ENCODE measurements around the gene MTRF1L. TPM values are rescaled to one million over a fixed set of nuclear protein-coding genes. Genes with fewer than 3 reads are reported as not detected.

The MTRF1L gene
- total and polyA plus RNA-seq, 2 of the 13 experiments (the other 11 are each of a cell fraction or from before 2014, with no cell fraction given) = 17.6 to 28.7 TPM

DNA sequence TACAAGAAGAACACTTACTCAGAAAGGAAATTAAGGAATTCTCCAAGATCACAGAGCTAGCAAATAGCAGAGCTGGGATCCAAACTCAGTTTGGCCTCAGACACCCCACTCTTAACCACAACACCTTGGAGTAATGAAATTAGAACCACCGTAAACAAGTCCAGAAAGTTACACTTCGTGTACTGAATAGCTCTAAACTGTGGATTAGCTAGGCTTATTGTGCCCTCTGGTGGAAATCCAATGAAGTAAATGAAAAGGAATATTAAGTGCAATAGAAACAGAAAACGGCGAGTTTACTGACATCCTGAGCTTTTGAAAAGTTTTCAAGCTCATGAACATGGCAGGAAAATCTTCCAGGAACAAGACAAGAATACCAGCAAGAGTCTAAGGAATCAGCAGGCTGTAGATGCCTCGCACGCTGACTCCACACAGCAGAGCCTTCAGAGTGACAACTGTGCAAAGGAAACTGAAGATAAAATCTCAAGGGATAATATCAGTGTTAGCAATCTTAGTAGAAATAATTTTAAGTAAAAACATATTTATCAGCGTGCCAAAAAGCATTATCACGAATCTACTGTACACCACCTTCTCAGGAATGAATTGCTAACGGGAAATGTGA, 54.2 kb downstream of the MTRF1L start (continued):
- TF ChIP-seq, protein P1, sequence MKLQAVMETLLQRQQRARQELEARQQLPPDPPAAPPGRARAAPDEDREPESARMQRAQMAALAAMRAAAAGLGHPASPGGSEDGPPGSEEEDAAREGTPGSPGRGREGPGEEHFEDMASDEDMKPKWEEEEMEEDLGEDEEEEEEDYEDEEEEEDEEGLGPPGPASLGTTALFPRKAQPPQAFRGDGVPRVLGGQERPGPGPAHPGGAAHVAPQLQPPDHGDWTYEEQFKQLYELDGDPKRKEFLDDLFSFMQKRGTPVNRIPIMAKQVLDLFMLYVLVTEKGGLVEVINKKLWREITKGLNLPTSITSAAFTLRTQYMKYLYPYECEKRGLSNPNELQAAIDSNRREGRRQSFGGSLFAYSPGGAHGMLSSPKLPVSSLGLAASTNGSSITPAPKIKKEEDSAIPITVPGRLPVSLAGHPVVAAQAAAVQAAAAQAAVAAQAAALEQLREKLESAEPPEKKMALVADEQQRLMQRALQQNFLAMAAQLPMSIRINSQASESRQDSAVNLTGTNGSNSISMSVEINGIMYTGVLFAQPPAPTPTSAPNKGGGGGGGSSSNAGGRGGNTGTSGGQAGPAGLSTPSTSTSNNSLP (IDR thresholded peaks at IDR 0.05; ENCODE audit: low read depth, low read length) = peak; percentile 44; the same call in 1 of the 2 replicates
- no peak for TF ChIP-seq NFKBIZ (CRISPR knock-in tag; IDR thresholded peaks at IDR 0.05)
- TF ChIP-seq, protein P2, sequence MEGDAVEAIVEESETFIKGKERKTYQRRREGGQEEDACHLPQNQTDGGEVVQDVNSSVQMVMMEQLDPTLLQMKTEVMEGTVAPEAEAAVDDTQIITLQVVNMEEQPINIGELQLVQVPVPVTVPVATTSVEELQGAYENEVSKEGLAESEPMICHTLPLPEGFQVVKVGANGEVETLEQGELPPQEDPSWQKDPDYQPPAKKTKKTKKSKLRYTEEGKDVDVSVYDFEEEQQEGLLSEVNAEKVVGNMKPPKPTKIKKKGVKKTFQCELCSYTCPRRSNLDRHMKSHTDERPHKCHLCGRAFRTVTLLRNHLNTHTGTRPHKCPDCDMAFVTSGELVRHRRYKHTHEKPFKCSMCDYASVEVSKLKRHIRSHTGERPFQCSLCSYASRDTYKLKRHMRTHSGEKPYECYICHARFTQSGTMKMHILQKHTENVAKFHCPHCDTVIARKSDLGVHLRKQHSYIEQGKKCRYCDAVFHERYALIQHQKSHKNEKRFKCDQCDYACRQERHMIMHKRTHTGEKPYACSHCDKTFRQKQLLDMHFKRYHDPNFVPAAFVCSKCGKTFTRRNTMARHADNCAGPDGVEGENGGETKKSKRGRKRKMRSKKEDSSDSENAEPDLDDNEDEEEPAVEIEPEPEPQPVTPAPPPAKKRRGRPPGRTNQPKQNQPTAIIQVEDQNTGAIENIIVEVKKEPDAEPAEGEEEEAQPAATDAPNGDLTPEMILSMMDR (CRISPR knock-in tag; IDR thresholded peaks at IDR 0.05) = peak; percentile 83
- TF ChIP-seq NFKB2 (CRISPR knock-in tag; IDR thresholded peaks at IDR 0.05; ENCODE audit: borderline replicate concordance) = no peak
- 0 out of 2 replicates have a peak, but pooled peaks have one; percentile 51 for TF ChIP-seq BRCA1 (CRISPR knock-in tag; IDR thresholded peaks at IDR 0.05)

DNA sequence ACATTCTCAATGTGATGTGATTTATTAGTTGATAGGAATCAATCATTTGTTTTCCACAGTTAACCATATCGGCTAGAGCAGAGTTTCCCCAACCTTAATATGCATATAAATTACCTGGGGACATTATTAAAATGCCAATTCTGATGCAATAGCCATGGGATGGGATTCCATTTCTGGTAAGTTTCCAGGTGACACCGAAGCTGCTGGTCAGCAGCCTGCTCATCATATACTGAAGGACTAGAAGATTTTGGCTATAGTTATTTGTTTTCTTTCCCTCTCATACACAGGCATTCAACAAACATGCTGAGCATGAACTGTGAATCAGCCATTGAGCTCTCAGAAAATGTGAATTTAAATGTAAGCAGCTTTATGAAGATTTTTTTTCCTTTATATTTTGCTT, 55.5 kb downstream of the MTRF1L start:
- ChIA-PET CTCF (ENCODE audit: low intra/inter-chr PET ratio, low total read pairs) (interaction anchor here (2.3 kb wide), 1 partner anchor 83 kb away, joined by 28 read pairs; no protein-coding TSS in a partner anchor), POLR2A (interaction anchor here (2.0 kb wide), 1 partner anchor 36 kb away, joined by 5 read pairs; the partner anchor contains the start of gene FBXO5)
- Histone ChIP-seq H3K4me1 (ENCODE audit: insufficient read depth, low read length) (no peaks in the 10 kb centered on the region), H3K4me2 (ENCODE audit: low read depth, low read length) (no peak overlapping the region), H3K36me3 (replicated peaks in 1 of 2; ENCODE audit: control insufficient read depth in 1 of 2, insufficient read depth in 2 of 2, low read length in 2 of 2) (no peaks in the 10 kb centered on the region), H3K27ac (ENCODE audit: extremely low read length, insufficient read depth, low read length) (no peak overlapping the region), H4K20me1 (ENCODE audit: insufficient read depth, low read length) (no peaks in the 10 kb centered on the region), H3K9ac (ENCODE audit: insufficient read depth, low read depth, low read length) (no peak overlapping the region), H3K27me3 (ENCODE audit: control insufficient read depth in 1 of 2, insufficient read depth in 2 of 2, low read length in 2 of 2) (peaks cover 2 to 5% of the 10 kb centered on the region in 2 experiments; a peak in 3 of 5 replicates), H2AFZ (ENCODE audit: low read length) (no peak overlapping the region), H3K4me3 (replicated peaks in 1 of 3; ENCODE audit: insufficient read depth in 1 of 3, low read depth in 2 of 3, low read length in 3 of 3) (no peak overlapping the region), H3K9me3 (ENCODE audit: low read length) (no peaks in the 10 kb centered on the region), H3K79me2 (ENCODE audit: insufficient read depth, low read length) (no peaks in the 10 kb centered on the region)
- intact Hi-C loops (cut with micrococcal nuclease; ENCODE audit: unreplicated experiment) = loop anchor here (10.0 kb wide), 1 partner anchor 462 kb away; no protein-coding TSS in a partner anchor
- TF ChIP-seq, protein P3, sequence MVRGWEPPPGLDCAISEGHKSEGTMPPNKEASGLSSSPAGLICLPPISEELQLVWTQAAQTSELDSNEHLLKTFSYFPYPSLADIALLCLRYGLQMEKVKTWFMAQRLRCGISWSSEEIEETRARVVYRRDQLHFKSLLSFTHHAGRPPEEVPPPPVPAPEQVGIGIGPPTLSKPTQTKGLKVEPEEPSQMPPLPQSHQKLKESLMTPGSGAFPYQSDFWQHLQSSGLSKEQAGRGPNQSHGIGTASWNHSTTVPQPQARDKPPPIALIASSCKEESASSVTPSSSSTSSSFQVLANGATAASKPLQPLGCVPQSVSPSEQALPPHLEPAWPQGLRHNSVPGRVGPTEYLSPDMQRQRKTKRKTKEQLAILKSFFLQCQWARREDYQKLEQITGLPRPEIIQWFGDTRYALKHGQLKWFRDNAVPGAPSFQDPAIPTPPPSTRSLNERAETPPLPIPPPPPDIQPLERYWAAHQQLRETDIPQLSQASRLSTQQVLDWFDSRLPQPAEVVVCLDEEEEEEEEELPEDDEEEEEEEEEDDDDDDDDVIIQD (CRISPR knock-in tag; IDR thresholded peaks at IDR 0.05; ENCODE audit: low read depth) = no peak
- TF ChIP-seq TOE1 (CRISPR knock-in tag; IDR thresholded peaks at IDR 0.05) = no peak
- no peak for TF ChIP-seq ZKSCAN1 (IDR thresholded peaks at IDR 0.05; ENCODE audit: low read length)
- TF ChIP-seq ZNF678 (CRISPR knock-in tag; IDR thresholded peaks at IDR 0.05) = no peak
- TF ChIP-seq YEATS2 (CRISPR knock-in tag; IDR thresholded peaks at IDR 0.05; ENCODE audit: borderline replicate concordance) = no peak
- TF ChIP-seq KLF11 (CRISPR knock-in tag; IDR thresholded peaks at IDR 0.05) = no peak
- TF ChIP-seq, protein P4, sequence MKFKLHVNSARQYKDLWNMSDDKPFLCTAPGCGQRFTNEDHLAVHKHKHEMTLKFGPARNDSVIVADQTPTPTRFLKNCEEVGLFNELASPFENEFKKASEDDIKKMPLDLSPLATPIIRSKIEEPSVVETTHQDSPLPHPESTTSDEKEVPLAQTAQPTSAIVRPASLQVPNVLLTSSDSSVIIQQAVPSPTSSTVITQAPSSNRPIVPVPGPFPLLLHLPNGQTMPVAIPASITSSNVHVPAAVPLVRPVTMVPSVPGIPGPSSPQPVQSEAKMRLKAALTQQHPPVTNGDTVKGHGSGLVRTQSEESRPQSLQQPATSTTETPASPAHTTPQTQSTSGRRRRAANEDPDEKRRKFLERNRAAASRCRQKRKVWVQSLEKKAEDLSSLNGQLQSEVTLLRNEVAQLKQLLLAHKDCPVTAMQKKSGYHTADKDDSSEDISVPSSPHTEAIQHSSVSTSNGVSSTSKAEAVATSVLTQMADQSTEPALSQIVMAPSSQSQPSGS (CRISPR knock-in tag; IDR thresholded peaks at IDR 0.05) = no peak
- no peak for TF ChIP-seq ZSCAN29 (CRISPR knock-in tag; conservative IDR thresholded peaks at IDR 0.05)
- 2% methylated on average over 2 of the region's 2 CpGs for WGBS (ENCODE audit: low lambda C conversion rate)
- in situ Hi-C loops (cut with HindIII; ENCODE audit: extremely low pct_ligation_motif_present, low pct_unique_long_range_greater_than_20kb) = no loop called here
- no peak for DNase-seq (ENCODE audit: low spot score)
- BruUV-seq (replicated peaks) = no TSS peak
- ATAC-seq = no peak
- no peak for FAIRE-seq

Measured in HepG2 (cell line).